IPS DF 4.7 (cell line): ENCODE measurements around the gene RTP5.
"Not testable (repeated sequence)": the region's sequence is repeated elsewhere in the genome, so short reads cannot be mapped to it uniquely, and the experiment has no call there.

Source experiments
- DNase-seq: peaks from one replicate; pipeline ENCODE4 v3.0.0-alpha.2; 2013; ENCODE audit warnings: low spot score; ENCODE audit errors: extremely low read depth

Gene RTP5

GRCh38 chr2:241869087-241869961, at the start of gene RTP5:
TSS of gene RTP5 (plus strand) at chr2:241869729. CDS start at chr2:241869757, 28 bp downstream.
- DNase-seq, result no peak

GRCh38 chr2:241819947-241820624, 49.4 kb upstream of the RTP5 start:
- DNase-seq, result not testable (repeated sequence)

- no peak for DNase-seq
Observed at GRCh38 chr2:241820625-241821384, 48.7 kb upstream of the RTP5 start.

GRCh38 chr2:241821460-241822263, 47.9 kb upstream of the RTP5 start:
- DNase-seq, result no peak

GRCh38 chr2:241822264-241822623, 47.3 kb upstream of the RTP5 start:
- no peak for DNase-seq

GRCh38 chr2:241823531-241824437, 45.7 kb upstream of the RTP5 start:
- not testable (repeated sequence) for DNase-seq

- DNase-seq, result no peak
Observed at GRCh38 chr2:241827394-241827793, 42.1 kb upstream of the RTP5 start.

GRCh38 chr2:241833101-241833663, 36.3 kb upstream of the RTP5 start:
- DNase-seq, result no peak

- not testable (repeated sequence) for DNase-seq
Observed at GRCh38 chr2:241833756-241834526, 35.6 kb upstream of the RTP5 start.

- no peak for DNase-seq
Observed at GRCh38 chr2:241834527-241835210, 34.9 kb upstream of the RTP5 start.

GRCh38 chr2:241835611-241836010, 33.9 kb upstream of the RTP5 start:
- no peak for DNase-seq

- DNase-seq, result no peak
Observed at GRCh38 chr2:241836292-241836691, 33.2 kb upstream of the RTP5 start.

GRCh38 chr2:241837197-241837965, 32.1 kb upstream of the RTP5 start:
- DNase-seq, result no peak

- no peak for DNase-seq
Observed at GRCh38 chr2:241841181-241842066, 28.1 kb upstream of the RTP5 start.

- DNase-seq, result no peak
Observed at GRCh38 chr2:241842067-241842415, 27.5 kb upstream of the RTP5 start.

GRCh38 chr2:241842620-241843211, 26.8 kb upstream of the RTP5 start:
- no peak for DNase-seq
